Nephron progenitor cell (in vitro differentiated cells): ENCODE data around the gene HBA1.

Experiments used
- DNase-seq: peaks from one replicate; pipeline ENCODE4 v3.0.0; 2021
- H3K27ac Mint-ChIP-seq: 2 replicates; pipeline ENCODE4 v1.8.0; 2021; ENCODE audit warnings: mild to moderate bottlenecking, moderate library complexity, mixed read lengths
- H3K27me3 Mint-ChIP-seq: 2 replicates; pipeline ENCODE4 v1.8.0; 2021; ENCODE audit warnings: mild to moderate bottlenecking, low read depth, mixed read lengths; ENCODE audit not compliant: poor library complexity
- H3K36me3 Mint-ChIP-seq: 2 replicates; pipeline ENCODE4 v1.8.0; 2021; ENCODE audit warnings: low read depth, mixed read lengths
- H3K4me1 Mint-ChIP-seq: 2 replicates; pipeline ENCODE4 v1.8.0; 2021; ENCODE audit warnings: mixed read lengths
- H3K4me3 Mint-ChIP-seq: 2 replicates; pipeline ENCODE4 v1.8.0; 2021; ENCODE audit warnings: mild to moderate bottlenecking, moderate library complexity, mixed read lengths
- H3K9me3 Mint-ChIP-seq: 2 replicates; pipeline ENCODE4 v1.8.0; 2021; ENCODE audit warnings: mild to moderate bottlenecking, moderate library complexity, mixed read lengths
- CTCF ChIP-seq: fragments of 200-600 bp; sonication (generic); IDR thresholded peaks from 2 replicates; pipeline ENCODE4 v1.5.0; 2021; ENCODE audit warnings: antibody characterized with exemption

Gene HBA1

GRCh38 chr16:180681-181564 lies 4.4 kb downstream of the HBA1 start:
- DNase-seq, result peak; percentile 90
- Mint-ChIP-seq H3K4me1 (no peaks in the 10 kb centered on the region), H3K4me3 (peak overlapping the region; percentile 50), H3K36me3 (peaks cover 19% of the 10 kb centered on the region), H3K27ac (no peak overlapping the region), H3K9me3 (no peaks in the 10 kb centered on the region), H3K27me3 (peaks cover 38% of the 10 kb centered on the region)
- no peak for TF ChIP-seq CTCF

DNA sequence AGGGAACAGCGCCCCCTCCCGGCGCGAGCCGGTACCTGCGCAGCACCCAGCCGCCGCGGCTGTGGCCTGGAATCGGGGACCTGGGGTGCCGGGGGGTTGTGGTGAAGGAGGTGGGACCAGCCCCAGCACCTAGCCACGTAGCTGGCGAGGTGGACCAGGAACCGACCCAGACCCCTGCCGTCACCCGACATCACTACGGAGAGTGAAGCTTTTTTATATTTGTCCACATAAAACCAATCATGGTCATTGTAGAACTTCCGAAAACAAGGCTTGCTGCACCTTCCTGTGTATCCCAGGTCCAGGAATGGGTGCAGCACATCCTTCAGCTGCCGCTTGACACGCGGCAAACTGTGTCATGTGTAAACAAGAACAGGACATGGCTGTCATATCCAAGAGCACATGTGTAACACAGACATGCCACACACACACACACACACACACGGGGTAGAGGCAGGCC lies 5.1 kb downstream of the HBA1 start:
- no peak for DNase-seq
- TF ChIP-seq CTCF, result peak; percentile 97
- Mint-ChIP-seq H3K9me3 (no peaks in the 10 kb centered on the region), H3K27ac (no peak overlapping the region), H3K4me1 (no peaks in the 10 kb centered on the region), H3K4me3 (peak overlapping the region; percentile 13), H3K27me3 (peaks cover 35% of the 10 kb centered on the region), H3K36me3 (peaks cover 20% of the 10 kb centered on the region)

- no peak for DNase-seq
- Mint-ChIP-seq H3K4me1 (no peaks in the 10 kb centered on the region), H3K36me3 (peaks cover 26% of the 10 kb centered on the region), H3K4me3 (no peak overlapping the region), H3K27me3 (peaks cover 24% of the 10 kb centered on the region), H3K27ac (peak overlapping the region; percentile 71), H3K9me3 (no peaks in the 10 kb centered on the region)
- no peak for TF ChIP-seq CTCF
Observed at GRCh38 chr16:183005-183404, 6.5 kb downstream of the HBA1 start.

GRCh38 chr16:185213-185612 lies 8.7 kb downstream of the HBA1 start:
- Mint-ChIP-seq H3K4me3 (no peak overlapping the region), H3K9me3 (no peaks in the 10 kb centered on the region), H3K27me3 (peaks cover 3% of the 10 kb centered on the region), H3K36me3 (peaks cover 44% of the 10 kb centered on the region), H3K27ac (peak overlapping the region; percentile 62), H3K4me1 (no peaks in the 10 kb centered on the region)
- DNase-seq, result no peak
- TF ChIP-seq CTCF, result no peak

DNA sequence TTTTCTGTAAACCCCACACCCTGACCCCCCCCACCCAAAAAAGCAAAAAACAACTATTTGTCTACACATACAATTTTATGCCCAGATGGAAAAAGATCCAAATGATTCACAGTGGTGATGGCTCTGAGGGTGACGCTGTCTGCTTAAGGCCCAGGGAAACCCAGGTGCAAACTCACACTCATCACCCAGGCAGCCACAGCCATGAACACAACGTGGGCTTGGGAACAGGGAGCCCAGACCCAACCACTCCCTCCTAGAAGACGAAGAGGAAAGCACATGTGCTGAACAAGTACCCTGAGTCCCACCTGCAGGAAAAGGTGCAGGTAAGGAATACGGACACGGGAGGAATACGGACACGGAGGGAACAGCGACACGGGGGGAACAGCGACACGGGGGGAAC lies 9.2 kb downstream of the HBA1 start:
- Mint-ChIP-seq H3K4me3 (no peak overlapping the region), H3K27ac (peak overlapping the region; percentile 69), H3K27me3 (peaks cover 3% of the 10 kb centered on the region), H3K4me1 (no peaks in the 10 kb centered on the region), H3K9me3 (no peaks in the 10 kb centered on the region), H3K36me3 (peaks cover 49% of the 10 kb centered on the region)
- no peak for TF ChIP-seq CTCF
- DNase-seq, result no peak

- Mint-ChIP-seq H3K9me3 (no peaks in the 10 kb centered on the region), H3K4me3 (no peak overlapping the region), H3K27ac (no peak overlapping the region), H3K27me3 (no peaks in the 10 kb centered on the region), H3K36me3 (peaks cover 65% of the 10 kb centered on the region), H3K4me1 (no peaks in the 10 kb centered on the region)
- DNase-seq, result no peak
- TF ChIP-seq CTCF, result no peak
Observed at GRCh38 chr16:187330-187729, 10.8 kb downstream of the HBA1 start.
